Endothelial cell (in vitro differentiated cells): ENCODE data around the gene ERC1. TPM values are rescaled to one million over a fixed set of nuclear protein-coding genes. Genes with fewer than 3 reads are reported as not detected.

Experiments
- DNase-seq: peaks from one replicate; pipeline ENCODE4 v3.0.0; 2021; ENCODE audit warnings: low spot score
- H3K27ac Mint-ChIP-seq: one replicate; pipeline ENCODE4 v1.8.0; 2021; ENCODE audit warnings: mixed read lengths, inconsistent platforms; ENCODE audit not compliant: unreplicated experiment
- H3K27me3 Mint-ChIP-seq: one replicate; pipeline ENCODE4 v1.8.0; 2021; ENCODE audit warnings: mild to moderate bottlenecking, moderate library complexity, mixed read lengths, inconsistent platforms; ENCODE audit not compliant: unreplicated experiment
- H3K36me3 Mint-ChIP-seq: one replicate; pipeline ENCODE4 v1.8.0; 2021; ENCODE audit warnings: mild to moderate bottlenecking, low read depth, mixed read lengths, inconsistent platforms; ENCODE audit not compliant: unreplicated experiment
- H3K4me1 Mint-ChIP-seq: one replicate; pipeline ENCODE4 v1.8.0; 2021; ENCODE audit warnings: mild to moderate bottlenecking, mixed read lengths, inconsistent platforms; ENCODE audit not compliant: unreplicated experiment
- H3K4me3 Mint-ChIP-seq: one replicate; pipeline ENCODE4 v1.8.0; 2021; ENCODE audit warnings: mild to moderate bottlenecking, mixed read lengths, inconsistent platforms; ENCODE audit not compliant: unreplicated experiment
- H3K9me3 Mint-ChIP-seq: one replicate; pipeline ENCODE4 v1.8.0; 2021; ENCODE audit warnings: mixed read lengths, inconsistent platforms; ENCODE audit not compliant: unreplicated experiment
- CTCF ChIP-seq: fragments of 200-600 bp; sonication (generic); IDR thresholded peaks from one replicate; pipeline ENCODE4 v1.5.0; 2021; ENCODE audit warnings: antibody characterized with exemption; ENCODE audit not compliant: unreplicated experiment
- total RNA-seq: library from RNA; stranded (reverse); fragmentation: NEBNext Ultra II Directional; extraction: Animal tissue kit (Norgen Biotek cat#: 25700); gene quantifications from one replicate; pipeline ENCODE4 v1.2.1, GENCODE V29; 2021; ENCODE audit not compliant: unreplicated experiment

Gene ERC1
- total RNA-seq, 1 donor from 2014 or later = 57.9 TPM

- TF ChIP-seq CTCF = no peak
- H3K27me3 Mint-ChIP-seq = peaks cover 3% of the 10 kb centered on the region
Observed at GRCh38 chr12:1267243-1267642, 276.2 kb downstream of the ERC1 start.

DNA sequence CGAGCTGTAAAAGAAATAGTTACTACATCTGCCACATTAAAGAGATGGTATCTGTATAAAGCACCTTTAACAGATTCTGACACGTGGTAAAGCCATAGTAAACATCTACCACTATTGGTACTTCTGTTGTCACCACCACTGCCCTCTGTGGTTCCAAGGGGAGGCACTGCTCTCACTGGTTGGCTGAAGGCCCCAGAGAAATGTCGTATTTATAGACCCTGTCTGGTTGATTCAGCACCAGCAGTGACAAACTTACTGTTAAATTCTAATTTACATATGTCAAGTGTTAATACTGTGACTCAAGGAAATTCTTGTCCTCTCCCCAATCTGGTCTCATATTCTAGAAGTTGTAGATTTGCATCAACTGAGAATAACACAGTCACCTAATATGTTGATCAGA is 281.1 kb downstream of the ERC1 start:
- Mint-ChIP-seq H3K36me3 (no peaks in the 10 kb centered on the region), H3K4me1 (no peaks in the 10 kb centered on the region), H3K9me3 (no peaks in the 10 kb centered on the region), H3K4me3 (no peak overlapping the region), H3K27ac (no peak overlapping the region), H3K27me3 (peaks cover 3% of the 10 kb centered on the region)
- no peak for TF ChIP-seq CTCF
- DNase-seq = no peak

More at GRCh38 chr12:1267243-1267642, 276.2 kb downstream of the ERC1 start:
- no peaks in the 10 kb centered on the region for H3K36me3 Mint-ChIP-seq
- no peaks in the 10 kb centered on the region for H3K9me3 Mint-ChIP-seq
- H3K4me1 Mint-ChIP-seq = no peaks in the 10 kb centered on the region
- H3K4me3 Mint-ChIP-seq = no peak overlapping the region
- DNase-seq = no peak
- H3K27ac Mint-ChIP-seq = no peak overlapping the region

- H3K4me3 Mint-ChIP-seq = no peak overlapping the region
- H3K27ac Mint-ChIP-seq = no peak overlapping the region
- no peak for TF ChIP-seq CTCF
- no peak for DNase-seq
- no peaks in the 10 kb centered on the region for H3K9me3 Mint-ChIP-seq
- H3K27me3 Mint-ChIP-seq = peaks cover 3% of the 10 kb centered on the region
- no peaks in the 10 kb centered on the region for H3K4me1 Mint-ChIP-seq
- H3K36me3 Mint-ChIP-seq = no peaks in the 10 kb centered on the region
Observed at GRCh38 chr12:1273051-1273450, 282.0 kb downstream of the ERC1 start.

DNA sequence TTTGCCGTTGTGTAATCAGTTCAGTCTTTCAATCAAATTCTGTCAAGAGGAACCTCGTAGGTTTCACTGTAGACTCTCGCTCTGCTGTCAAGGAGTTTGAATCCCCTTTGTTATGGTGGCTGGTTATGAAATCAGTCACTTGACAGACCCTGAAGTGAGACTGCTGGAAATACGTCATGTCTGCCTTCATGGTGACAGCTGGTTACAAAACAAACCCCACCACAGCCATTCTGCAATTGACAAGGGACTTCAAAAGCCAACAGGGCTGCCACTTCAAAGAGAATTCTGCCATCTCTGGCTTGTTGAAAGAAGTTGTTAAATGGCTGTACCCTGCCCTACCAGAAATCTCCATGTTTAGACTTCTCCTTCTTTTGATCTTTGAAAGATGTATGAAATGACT is 286.9 kb downstream of the ERC1 start:
- TF ChIP-seq CTCF = no peak
- Mint-ChIP-seq H3K9me3 (no peaks in the 10 kb centered on the region), H3K4me3 (no peak overlapping the region)

GRCh38 chr12:1279050-1279449 is 288.0 kb downstream of the ERC1 start:
- H3K4me3 Mint-ChIP-seq = no peak overlapping the region
- no peak for TF ChIP-seq CTCF
- H3K9me3 Mint-ChIP-seq = no peaks in the 10 kb centered on the region
- no peak overlapping the region for H3K27ac Mint-ChIP-seq
- no peak for DNase-seq
- no peaks in the 10 kb centered on the region for H3K27me3 Mint-ChIP-seq
- H3K4me1 Mint-ChIP-seq = no peaks in the 10 kb centered on the region
- no peaks in the 10 kb centered on the region for H3K36me3 Mint-ChIP-seq

More for the DNA sequence above, 286.9 kb downstream of the ERC1 start:
- H3K27ac Mint-ChIP-seq = no peak overlapping the region
- no peak for DNase-seq
- no peaks in the 10 kb centered on the region for H3K36me3 Mint-ChIP-seq
- no peaks in the 10 kb centered on the region for H3K27me3 Mint-ChIP-seq
- no peaks in the 10 kb centered on the region for H3K4me1 Mint-ChIP-seq
